ENCODE results near the gene CREB3L1. TPM values are rescaled to one million over a fixed set of nuclear protein-coding genes. Genes with fewer than 3 reads are reported as not detected.
A peak's percentile ranks its signal among the peaks of the same experiment; 100 is the strongest.

Gene CREB3L1
- total and polyA plus RNA-seq, 10 donors, result 0.28 to 8.9 (median 2.8) TPM

GRCh38 chr11:46235777-46236688 lies 41.4 kb upstream of the CREB3L1 start:
- Histone ChIP-seq H3K36me3 (no peaks in the 10 kb centered on the region), H3K4me1 (peaks cover 16 to 41% (median 32%) of the 10 kb centered on the region in 6 donors), H3K27ac (peak overlapping the region in 6 of 8 donors; percentile 86 to 93 (median 91)), H3K9me3 (peaks cover 0 to 7% (median 3%) of the 10 kb centered on the region in 8 donors), H3K27me3 (replicated peaks in 1 of 7) (peaks cover 0 to 35% (median 17%) of the 10 kb centered on the region in 7 donors), H3K4me3 (no peak overlapping the region)
- 20 to 49% (median 33%) methylated on average over 1 of the region's 1 CpG for WGBS, 5 donors
- TF ChIP-seq CTCF (IDR thresholded peaks at IDR 0.05 in 8 of 11, conservative IDR thresholded peaks at IDR 0.05 in 3 of 11) (no peak), POLR2AphosphoS5 (IDR thresholded peaks at IDR 0.05) (no peak), POLR2A (IDR thresholded peaks at IDR 0.05) (no peak)
- intact Hi-C loops (cut with DNase I; ENCODE audit: low total_unique reads), result loop anchor here (10.0 kb wide), 1 partner anchor 111 kb away; the partner anchor contains the start of gene PHF21A
- no peak for DNase-seq

- Histone ChIP-seq H3K27me3 (replicated peaks in 1 of 7) (peaks cover 0 to 35% (median 17%) of the 10 kb centered on the region in 7 donors), H3K4me3 (peak overlapping the region in 3 of 8 donors; percentile 53 to 68 (median 53)), H3K9me3 (peaks cover 0 to 7% (median 3%) of the 10 kb centered on the region in 8 donors), H3K36me3 (no peaks in the 10 kb centered on the region), H3K4me1 (peaks cover 16 to 41% (median 32%) of the 10 kb centered on the region in 6 donors), H3K27ac (peak overlapping the region in 6 of 8 donors; percentile 86 to 93 (median 91))
- WGBS, 5 donors, result 59 to 76% (median 62%) methylated on average over 5 of the region's 5 CpGs
- intact Hi-C loops (cut with DNase I; ENCODE audit: low total_unique reads), result loop anchor here (10.0 kb wide), 1 partner anchor 112 kb away; the partner anchor contains the start of gene PHF21A
- TF ChIP-seq CTCF (IDR thresholded peaks at IDR 0.05 in 8 of 11, conservative IDR thresholded peaks at IDR 0.05 in 3 of 11), result no peak
- peak in 1 of 3 donors; percentile 19 for TF ChIP-seq POLR2AphosphoS5 (IDR thresholded peaks at IDR 0.05)
- DNase-seq, result peak; percentile 76
Measured at GRCh38 chr11:46236918-46237247, 40.6 kb upstream of the CREB3L1 start.

GRCh38 chr11:46237248-46238077 lies 40.0 kb upstream of the CREB3L1 start:
- H3K4me1 ChIP-seq, result peaks cover 16 to 44% (median 34%) of the 10 kb centered on the region in 6 donors
- H3K27me3 ChIP-seq (replicated peaks in 1 of 7), result peaks cover 0 to 35% (median 17%) of the 10 kb centered on the region in 7 donors
- peak overlapping the region; percentile 25 to 68 (median 50) for H3K4me3 ChIP-seq
- peak; percentile 91 for DNase-seq
- intact Hi-C loops (cut with DNase I; ENCODE audit: low total_unique reads), result loop anchor here (10.0 kb wide), 1 partner anchor 113 kb away; the partner anchor contains the start of gene PHF21A
- H3K36me3 ChIP-seq, result no peaks in the 10 kb centered on the region
- H3K9me3 ChIP-seq, result peaks cover 0 to 7% (median 3%) of the 10 kb centered on the region in 8 donors
- peak overlapping the region; percentile 72 to 93 (median 89) for H3K27ac ChIP-seq
- 10 to 23% (median 12%) methylated on average over 38 to 59 of the region's 59 CpGs for WGBS, 5 donors
- no peak for TF ChIP-seq CTCF (IDR thresholded peaks at IDR 0.05 in 8 of 11, conservative IDR thresholded peaks at IDR 0.05 in 3 of 11)
- peak in 2 of 3 donors; percentile 69 to 78 for TF ChIP-seq POLR2AphosphoS5 (IDR thresholded peaks at IDR 0.05)
